Activated CD8-positive, alpha-beta memory T cell treated with anti-CD3 and anti-CD28 coated beads, Interleukin-2, amount 50 U/mL, for 1 hour (primary cell): Measurements from ENCODE around the gene RABEP2.
"Not testable (repeated sequence)": the region's sequence is repeated elsewhere in the genome, so short reads cannot be mapped to it uniquely, and the experiment has no call there.

ENCODE experiments used
- DNase-seq: peaks from one replicate; pipeline ENCODE4 v3.0.0-alpha.2; 2020; ENCODE audit errors: extremely low read depth

RABEP2 gene

GRCh38 chr16:28903344-28904042 is 21.5 kb downstream of the RABEP2 start:
- DNase-seq = no peak

GRCh38 chr16:28902909-28903308 is 22.1 kb downstream of the RABEP2 start:
- no peak for DNase-seq

- DNase-seq = no peak
Observed at GRCh38 chr16:28901862-28902261, 23.2 kb downstream of the RABEP2 start.

- no peak for DNase-seq
Observed at GRCh38 chr16:28900601-28901000, 24.4 kb downstream of the RABEP2 start.

GRCh38 chr16:28899882-28900590 is 25.0 kb downstream of the RABEP2 start:
- DNase-seq = no peak

GRCh38 chr16:28898942-28899341 is 26.1 kb downstream of the RABEP2 start:
- no peak for DNase-seq

GRCh38 chr16:28898266-28898665 is 26.8 kb downstream of the RABEP2 start:
- DNase-seq = no peak

GRCh38 chr16:28897826-28898225 is 27.2 kb downstream of the RABEP2 start:
- no peak for DNase-seq

- DNase-seq = no peak
Observed at GRCh38 chr16:28895609-28896008, 29.4 kb downstream of the RABEP2 start.

- no peak for DNase-seq
Observed at GRCh38 chr16:28893291-28893690, 31.7 kb downstream of the RABEP2 start.

- DNase-seq = no peak
Observed at GRCh38 chr16:28891964-28892890, 32.8 kb downstream of the RABEP2 start.

GRCh38 chr16:28890355-28890754 is 34.7 kb downstream of the RABEP2 start:
- not testable (repeated sequence) for DNase-seq

- DNase-seq = no peak
Observed at GRCh38 chr16:28886945-28887344, 38.1 kb downstream of the RABEP2 start.

GRCh38 chr16:28884045-28884444 is 41.0 kb downstream of the RABEP2 start:
- no peak for DNase-seq

GRCh38 chr16:28883221-28883996 is 41.6 kb downstream of the RABEP2 start:
- no peak for DNase-seq

GRCh38 chr16:28882551-28883160 is 42.4 kb downstream of the RABEP2 start:
- DNase-seq = no peak

GRCh38 chr16:28881565-28881964 is 43.5 kb downstream of the RABEP2 start:
- DNase-seq = not testable (repeated sequence)

GRCh38 chr16:28880955-28881354 is 44.1 kb downstream of the RABEP2 start:
- no peak for DNase-seq

GRCh38 chr16:28880589-28880915 is 44.5 kb downstream of the RABEP2 start:
- no peak for DNase-seq

GRCh38 chr16:28879841-28880588 is 45.0 kb downstream of the RABEP2 start:
- peak; percentile 62 for DNase-seq
